ENCODE data around the gene CLASRP.

GRCh38 chr19:45117671-45118070 is 78.8 kb downstream of the CLASRP start:
- TF ChIP-seq CTCF (IDR thresholded peaks at IDR 0.05) = no peak
- no peak for TF ChIP-seq ZFX (IDR thresholded peaks at IDR 0.05; ENCODE audit: borderline replicate concordance)
